Fibroblast of mammary gland (primary cell): ENCODE results near the gene ABCA7.

Experiments used
- DNase-seq: peaks from one replicate; pipeline ENCODE4 v3.0.0-alpha.2; 2010; ENCODE audit warnings: low read depth
- H3K4me3 ChIP-seq: 2 replicates; pipeline ENCODE4 v1.5.1; 2011; ENCODE audit warnings: low read depth, mild to moderate bottlenecking, low read length, moderate library complexity; ENCODE audit not compliant: control insufficient read depth
- TF ChIP-seq, protein P1 (sequence below): conservative IDR thresholded peaks from 2 replicates; pipeline ENCODE4 v1.5.1; 2011; ENCODE audit warnings: low read depth, low read length, inconsistent platforms; ENCODE audit not compliant: control insufficient read depth, insufficient read depth

The ABCA7 gene

DNA sequence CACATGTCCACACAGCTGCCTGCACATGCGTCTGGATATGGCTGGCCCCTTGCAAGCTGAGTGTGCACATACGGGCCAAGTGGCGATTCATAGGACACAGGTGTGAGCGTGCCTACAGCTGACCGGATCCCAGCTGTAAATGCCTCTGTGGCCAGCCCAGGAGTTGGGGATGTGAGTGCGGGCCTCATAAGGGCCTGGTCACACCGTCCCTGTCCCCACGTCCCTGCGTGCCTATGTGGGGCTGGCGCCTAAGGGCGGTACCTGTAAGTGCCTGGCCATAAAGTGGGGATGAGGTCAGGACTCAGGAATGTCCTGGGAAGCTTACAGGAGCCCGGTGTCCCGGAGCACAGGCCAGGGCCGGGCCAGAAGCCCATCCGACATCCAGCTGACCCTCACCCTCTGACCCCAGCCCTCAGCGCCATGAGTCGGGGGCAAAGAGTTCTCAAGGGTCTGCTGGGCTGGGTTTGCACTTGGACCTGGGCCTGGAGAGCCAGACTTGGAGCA, 25.8 kb downstream of the ABCA7 start:
- H3K4me3 ChIP-seq, result no peak overlapping the region
- TF ChIP-seq, protein P1, sequence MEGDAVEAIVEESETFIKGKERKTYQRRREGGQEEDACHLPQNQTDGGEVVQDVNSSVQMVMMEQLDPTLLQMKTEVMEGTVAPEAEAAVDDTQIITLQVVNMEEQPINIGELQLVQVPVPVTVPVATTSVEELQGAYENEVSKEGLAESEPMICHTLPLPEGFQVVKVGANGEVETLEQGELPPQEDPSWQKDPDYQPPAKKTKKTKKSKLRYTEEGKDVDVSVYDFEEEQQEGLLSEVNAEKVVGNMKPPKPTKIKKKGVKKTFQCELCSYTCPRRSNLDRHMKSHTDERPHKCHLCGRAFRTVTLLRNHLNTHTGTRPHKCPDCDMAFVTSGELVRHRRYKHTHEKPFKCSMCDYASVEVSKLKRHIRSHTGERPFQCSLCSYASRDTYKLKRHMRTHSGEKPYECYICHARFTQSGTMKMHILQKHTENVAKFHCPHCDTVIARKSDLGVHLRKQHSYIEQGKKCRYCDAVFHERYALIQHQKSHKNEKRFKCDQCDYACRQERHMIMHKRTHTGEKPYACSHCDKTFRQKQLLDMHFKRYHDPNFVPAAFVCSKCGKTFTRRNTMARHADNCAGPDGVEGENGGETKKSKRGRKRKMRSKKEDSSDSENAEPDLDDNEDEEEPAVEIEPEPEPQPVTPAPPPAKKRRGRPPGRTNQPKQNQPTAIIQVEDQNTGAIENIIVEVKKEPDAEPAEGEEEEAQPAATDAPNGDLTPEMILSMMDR, result no peak
- DNase-seq, result no peak

DNA sequence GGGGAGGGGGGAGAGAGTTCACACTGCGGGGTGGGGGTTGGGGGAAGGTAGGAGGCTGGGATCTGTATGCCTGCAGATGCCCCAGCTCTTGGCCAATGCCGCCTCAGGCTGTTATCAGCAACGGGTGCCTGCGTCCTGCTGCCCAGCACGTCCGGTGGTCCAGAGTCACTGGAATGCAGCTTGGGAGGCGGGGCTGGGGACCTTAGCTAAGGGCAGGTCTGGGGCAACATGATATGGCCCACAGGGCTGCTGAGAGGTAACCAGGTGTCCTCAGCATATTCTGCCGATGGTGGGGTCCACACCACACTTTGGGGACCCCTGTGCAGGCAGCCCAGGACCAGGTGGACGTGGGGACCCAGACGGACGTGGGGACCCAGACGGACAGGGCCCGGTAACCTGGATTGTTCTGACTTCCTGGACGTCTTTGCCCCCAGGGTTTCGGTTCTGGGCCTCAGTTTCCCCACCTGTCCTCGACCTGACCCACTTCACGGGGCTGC, 26.4 kb downstream of the ABCA7 start:
- H3K4me3 ChIP-seq, result no peak overlapping the region
- TF ChIP-seq, protein P1, result no peak
- DNase-seq, result no peak

DNA sequence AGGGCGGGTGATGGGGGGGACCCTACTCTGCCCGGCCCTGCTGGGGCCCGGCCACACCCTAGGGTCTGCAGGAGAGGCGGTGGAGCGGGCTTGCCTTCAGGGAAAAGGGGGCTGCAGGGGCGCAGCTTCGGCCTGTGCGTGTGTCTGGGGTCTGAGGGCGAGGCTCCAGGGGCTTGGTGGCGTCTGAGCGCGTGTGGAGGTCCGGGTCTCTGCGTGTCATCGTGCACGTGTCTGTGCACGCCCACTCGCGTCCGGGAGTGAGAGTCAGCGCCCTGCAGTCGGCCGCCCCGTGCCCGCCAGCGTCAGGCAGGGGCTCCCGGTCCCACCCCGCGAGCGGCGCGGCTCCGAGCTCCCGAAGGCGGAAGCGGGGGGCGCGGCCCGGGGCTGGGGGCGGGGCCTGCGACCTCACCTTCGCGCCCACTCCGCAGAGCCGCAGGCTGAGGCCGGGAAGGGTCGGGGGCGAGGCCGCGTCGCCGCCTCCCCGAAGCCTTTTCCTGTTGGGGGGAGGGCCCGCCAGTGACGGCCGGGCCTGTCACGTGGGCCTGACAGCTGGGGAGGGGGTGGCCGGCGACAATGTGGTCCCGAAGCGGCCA, 26.9 kb downstream of the ABCA7 start, which contains the start of gene ARHGAP45:
TSS of gene ARHGAP45 (plus strand) at position 420 of the 593 bp plus-strand sequence. CDS start 239 bp downstream, outside the sequence.
- no peak within 1 kb of the TSS for H3K4me3 ChIP-seq
- DNase-seq, result no peak
- TF ChIP-seq, protein P1, result no peak

DNA sequence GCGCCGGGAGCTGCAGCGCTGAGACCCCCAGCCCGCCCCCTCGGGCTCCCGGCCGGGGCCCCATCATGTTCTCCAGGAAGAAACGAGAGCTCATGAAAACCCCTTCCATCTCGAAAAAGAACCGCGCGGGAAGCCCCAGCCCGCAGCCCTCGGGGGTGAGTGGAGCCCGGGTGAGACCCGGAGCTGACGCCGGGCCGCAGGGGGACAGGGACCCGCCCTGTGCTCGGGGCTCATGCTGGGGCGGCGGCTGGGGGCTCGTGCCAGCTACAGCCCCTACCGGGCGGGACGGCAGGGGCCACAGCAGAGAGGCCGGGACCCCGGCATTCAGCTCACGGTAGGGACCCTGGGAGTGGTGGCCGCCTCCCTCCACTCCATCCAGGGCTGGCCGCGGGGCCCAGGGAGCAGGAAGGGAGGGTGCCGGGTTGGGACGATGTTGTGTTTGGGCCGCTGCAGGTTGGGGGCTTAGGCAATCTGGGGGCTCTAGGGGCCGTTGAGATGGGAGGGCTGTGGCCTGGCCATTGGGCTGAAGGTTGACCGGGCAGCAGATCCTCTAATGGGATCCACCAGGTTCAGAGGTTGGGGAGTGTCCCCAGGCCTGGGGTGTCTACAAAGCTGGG, 27.5 kb downstream of the ABCA7 start:
- TF ChIP-seq, protein P1, result no peak
- no peak overlapping the region for H3K4me3 ChIP-seq
- DNase-seq, result no peak

- DNase-seq, result no peak
- H3K4me3 ChIP-seq, result no peak overlapping the region
- TF ChIP-seq, protein P1, result no peak
These were observed 28.4 kb downstream of the ABCA7 start for GRCh38 chr19:1068009-1069001.
